A549 (cell line): Measurements from ENCODE around the gene CDH4. TPM values are rescaled to one million over a fixed set of nuclear protein-coding genes. Genes with fewer than 3 reads are reported as not detected.

ENCODE experiments used
- ATAC-seq, 2 experiments: fragments of 200-7000 bp in 1 of 2; fragments of >200 bp in 1 of 2; cut with Nextera tagmentation in 1 of 2; cut with Tn5 transposase in 1 of 2; 3 replicates each; pipeline versions ENCODE4 v1.8.0 to v1.9.1; 2018 to 2020; ENCODE audit warnings: mild to moderate bottlenecking in 1 of 2, moderate library complexity in 1 of 2
- CTCF ChIA-PET: fragments of 300-600 bp; sonication (Branson Sonifier 250); formaldehyde crosslinking; extraction: SDS; loops from one replicate; lab custom pipeline; 2021; ENCODE audit warnings: antibody characterized with exemption, inconsistent platforms; lab: Yijun Ruan, JAX
- POLR2A ChIA-PET: fragments of 350-600 bp; formaldehyde crosslinking; extraction: SDS; loops from one replicate; lab custom pipeline; 2021; ENCODE audit warnings: antibody characterized with exemption, inconsistent platforms; lab: Yijun Ruan, JAX
- DNase-seq, 2 experiments: peaks; one replicate each; pipeline versions ENCODE4 v3.0.0 to v3.0.0-alpha.2; 2011 to 2016; ENCODE audit warnings: low read depth in 1 of 2, low spot score in 1 of 2
- FAIRE-seq: peaks from 2 replicates; lab custom pipeline; 2011; peaks lifted over from hg19 to GRCh38; lab: Jason Lieb, UNC
- H3K27ac ChIP-seq, 2 experiments: fragments of >200 bp; sonication (Bioruptor Twin); formaldehyde crosslinking; 3 replicates each; pipeline ENCODE4 v1.5.1; 2016 to 2017
- H3K4me1 ChIP-seq: fragments of >200 bp; sonication (Bioruptor Twin); formaldehyde crosslinking; 3 replicates; pipeline ENCODE4 v1.6.1; 2016
- H3K4me2 ChIP-seq: fragments of >200 bp; sonication (Bioruptor Twin); formaldehyde crosslinking; 3 replicates; pipeline ENCODE4 v1.6.1; 2016
- H3K4me3 ChIP-seq: fragments of >200 bp; sonication (Bioruptor Twin); formaldehyde crosslinking; 3 replicates; pipeline ENCODE4 v1.5.1; 2016
- H3K9me3 ChIP-seq: fragments of >200 bp; sonication (Bioruptor Twin); formaldehyde crosslinking; 3 replicates; pipeline ENCODE4 v1.6.1; 2016
- BHLHE40 ChIP-seq: IDR thresholded peaks from 2 replicates; pipeline ENCODE4 v1.6.1; 2012; ENCODE audit warnings: low read depth, low read length, inconsistent platforms
- CEBPB ChIP-seq, 2 experiments: fragments of >200 bp in 1 of 2; sonication (Bioruptor Twin) in 1 of 2; formaldehyde crosslinking in 1 of 2; IDR thresholded peaks; 2 replicates each; pipeline ENCODE4 v1.6.1; 2012 to 2016
- CHD2 ChIP-seq: fragments of 150-350 bp; IDR thresholded peaks from 2 replicates; pipeline ENCODE4 v1.6.1; 2014; ENCODE audit warnings: low read length; ENCODE audit not compliant: partially characterized antibody
- EHF ChIP-seq: fragments of 250-450 bp; sonication (Bioruptor Pico); IDR thresholded peaks from 2 replicates; pipeline ENCODE4 v1.5.0; 2020; ENCODE audit warnings: mild to moderate bottlenecking
- EHMT2 ChIP-seq: fragments of 200-600 bp; sonication (generic); IDR thresholded peaks from 2 replicates; pipeline ENCODE4 v1.6.1; 2016; ENCODE audit warnings: antibody characterized with exemption, low read depth, mild to moderate bottlenecking, moderate library complexity
- ELK1 ChIP-seq: fragments of 150-350 bp; IDR thresholded peaks from 2 replicates; pipeline ENCODE4 v1.6.1; 2014; ENCODE audit warnings: low read depth, mild to moderate bottlenecking, low read length
- FOSB ChIP-seq: fragments of 250-450 bp; sonication (Bioruptor Pico); IDR thresholded peaks from 2 replicates; pipeline ENCODE4 v1.5.0; 2020; ENCODE audit warnings: mild to moderate bottlenecking, moderate library complexity
- HOXB13 ChIP-seq: fragments of 250-450 bp; sonication (Bioruptor Pico); IDR thresholded peaks from 2 replicates; pipeline ENCODE4 v1.5.0; 2020; ENCODE audit warnings: low read depth, mild to moderate bottlenecking, moderate library complexity
- JUN ChIP-seq, 2 experiments: fragments of >200 bp; sonication (Bioruptor Twin); formaldehyde crosslinking; IDR thresholded peaks; 2 replicates in 1 of 2; 3 replicates in 1 of 2; pipeline ENCODE4 v1.6.1; 2016 to 2017
- KDM1A ChIP-seq: fragments of 200-600 bp; sonication (generic); IDR thresholded peaks from 2 replicates; pipeline ENCODE4 v1.6.1; 2016; ENCODE audit warnings: low read depth, mild to moderate bottlenecking
- MAZ ChIP-seq: fragments of 150-350 bp; IDR thresholded peaks from 2 replicates; pipeline ENCODE4 v1.6.1; 2014; ENCODE audit warnings: antibody characterized with exemption, low read depth, low read length, borderline replicate concordance
- NPAS2 ChIP-seq: fragments of 250-450 bp; sonication (Bioruptor Pico); IDR thresholded peaks from 2 replicates; pipeline ENCODE4 v1.8.0; 2022; ENCODE audit warnings: mild to moderate bottlenecking, moderate library complexity, borderline replicate concordance
- PHF8 ChIP-seq: fragments of 200-600 bp; sonication (generic); IDR thresholded peaks from 2 replicates; pipeline ENCODE4 v1.6.1; 2016; ENCODE audit warnings: low read depth, mild to moderate bottlenecking, antibody characterized with exemption, moderate library complexity, borderline replicate concordance
- POLR2A ChIP-seq: IDR thresholded peaks from 2 replicates; pipeline ENCODE4 v1.6.1; 2012; ENCODE audit warnings: mild to moderate bottlenecking, low read length
- RARB ChIP-seq: fragments of 250-450 bp; sonication (Bioruptor Pico); IDR thresholded peaks from 2 replicates; pipeline ENCODE4 v1.8.0; 2021; ENCODE audit warnings: mild to moderate bottlenecking, moderate library complexity
- RCOR1 ChIP-seq: fragments of 150-350 bp; IDR thresholded peaks from 2 replicates; pipeline ENCODE4 v1.6.1; 2014; ENCODE audit warnings: antibody characterized with exemption, low read length, low read depth
- REST ChIP-seq: fragments of 200-600 bp; sonication (generic); IDR thresholded peaks from 2 replicates; pipeline ENCODE4 v1.6.1; 2016; ENCODE audit warnings: antibody characterized with exemption, mild to moderate bottlenecking, moderate library complexity
- RNF2 ChIP-seq: fragments of 200-600 bp; sonication (generic); IDR thresholded peaks from 2 replicates; pipeline ENCODE4 v1.6.1; 2016; ENCODE audit warnings: low read depth, mild to moderate bottlenecking, antibody characterized with exemption, moderate library complexity, borderline replicate concordance
- SMC3 ChIP-seq: fragments of >200 bp; sonication (Bioruptor Twin); formaldehyde crosslinking; IDR thresholded peaks from 3 replicates; pipeline ENCODE4 v1.6.1; 2018; ENCODE audit warnings: inconsistent platforms
- ZC3H11A ChIP-seq: fragments of 450-650 bp; IDR thresholded peaks from 2 replicates; pipeline ENCODE4 v1.6.1; 2014; ENCODE audit warnings: antibody characterized with exemption, mild to moderate bottlenecking
- WGBS: methylation state at CpG from one replicate; pipeline ENCODE4 v1.1.6; 2017; ENCODE audit errors: missing lambda C conversion rate; 5-methylcytosine and 5-hydroxymethylcytosine counted together
- polyA plus RNA-seq, 4 experiments: library from polyadenylated mRNA; depleted of rRNA in 3 of 4; stranded (reverse); fragments of >200 nt; fragmentation: RNase III in 1 of 4; extraction: RNeasy Plus Mini Kit Qiagen cat#74134 plus additional on column Dnase treatment in 1 of 4; gene quantifications; 2 replicates in 3 of 4; 3 replicates in 1 of 4; pipeline ENCODE4 v1.2.3, GENCODE V29; 2011 to 2017

The CDH4 gene
- polyA plus RNA-seq, 2 of the 4 experiments (the other 2 are of a cell fraction), result 3.4 to 10.3 TPM

- Histone ChIP-seq H3K27ac (no peak overlapping the region), H3K4me3 (no peak overlapping the region), H3K4me2 (no peak overlapping the region), H3K4me1 (no peaks in the 10 kb centered on the region), H3K9me3 (no peaks in the 10 kb centered on the region)
- TF ChIP-seq CEBPB (IDR thresholded peaks at IDR 0.05) (no peak), SMC3 (no peak), REST (no peak), EHF (CRISPR knock-in tag) (no peak), FOSB (CRISPR knock-in tag) (no peak), EHMT2 (no peak), BHLHE40 (no peak), ZC3H11A (no peak), KDM1A (no peak), POLR2A (no peak), NPAS2 (CRISPR knock-in tag) (no peak), RNF2 (no peak), JUN (IDR thresholded peaks at IDR 0.05) (no peak), PHF8 (no peak)
- POLR2A ChIA-PET, result no interaction called here
- ATAC-seq, result no peak
- WGBS, result 81% methylated on average over 21 of the region's 25 CpGs
- CTCF ChIA-PET, result no interaction called here
- FAIRE-seq, result no peak
- DNase-seq, result no peak
Measured at GRCh38 chr20:61629602-61630390, 377.7 kb downstream of the CDH4 start.

DNA sequence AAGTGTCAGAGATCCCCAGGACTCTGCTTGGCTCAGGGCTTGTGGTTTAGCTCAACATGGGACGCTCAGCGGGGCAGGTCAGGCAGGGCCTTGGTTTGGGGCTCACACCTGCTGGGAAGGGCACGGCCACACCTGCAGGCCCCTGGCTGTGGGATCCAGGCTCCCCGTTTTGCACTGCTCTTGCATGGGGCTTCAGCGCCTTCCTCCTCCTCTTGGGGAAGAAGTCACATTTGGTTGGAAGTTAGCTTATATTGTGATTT is 378.3 kb downstream of the CDH4 start:
- CTCF ChIA-PET, result no interaction called here
- Histone ChIP-seq H3K4me2 (no peak overlapping the region), H3K4me1 (no peaks in the 10 kb centered on the region), H3K9me3 (no peaks in the 10 kb centered on the region)
- WGBS, result 79% methylated on average over 3 of the region's 5 CpGs
- FAIRE-seq (no peak), ATAC-seq (no peak), DNase-seq (no peak)
- TF ChIP-seq MAZ, result no peak
- no peak for TF ChIP-seq RARB (CRISPR knock-in tag)
- no peak for TF ChIP-seq KDM1A
- TF ChIP-seq NPAS2 (CRISPR knock-in tag), result no peak
- no peak for TF ChIP-seq CHD2
- TF ChIP-seq RCOR1, result no peak
- TF ChIP-seq PHF8, result no peak
- no peak for TF ChIP-seq HOXB13 (CRISPR knock-in tag)
- no peak for TF ChIP-seq ELK1
- TF ChIP-seq, all 56 proteins: peak for 0
- Histone ChIP-seq H3K27ac (no peak overlapping the region), H3K4me3 (no peak overlapping the region)
- POLR2A ChIA-PET, result no interaction called here
